Endodermal cell (in vitro differentiated cells): ENCODE data around the gene PTPRK. TPM values are rescaled to one million over a fixed set of nuclear protein-coding genes. Genes with fewer than 3 reads are reported as not detected.
"Not testable (repeated sequence)": the region's sequence is repeated elsewhere in the genome, so short reads cannot be mapped to it uniquely, and the experiment has no call there.

ENCODE experiments used
- DNase-seq: peaks from one replicate; pipeline ENCODE4 v3.0.0-alpha.2; 2017
- H3K27ac ChIP-seq: 2 replicates; pipeline ENCODE4 v1.5.1; 2013; ENCODE audit warnings: mild to moderate bottlenecking, low read depth, low read length, moderate library complexity
- H3K27me3 ChIP-seq: 2 replicates; pipeline ENCODE4 v1.6.1; 2013; ENCODE audit warnings: mild to moderate bottlenecking, low read length, moderate library complexity; ENCODE audit not compliant: insufficient read depth, control insufficient read depth, poor library complexity, severe bottlenecking
- H3K36me3 ChIP-seq: 2 replicates; pipeline ENCODE4 v1.7.0; 2013; ENCODE audit warnings: mild to moderate bottlenecking, low read length, moderate library complexity; ENCODE audit not compliant: control insufficient read depth, insufficient read depth
- H3K4me1 ChIP-seq: one replicate; pipeline ENCODE4 v1.7.0; 2013; ENCODE audit warnings: low read length; ENCODE audit not compliant: control insufficient read depth, insufficient read depth
- H3K4me3 ChIP-seq: 2 replicates; pipeline ENCODE4 v1.5.1; 2013; ENCODE audit warnings: mild to moderate bottlenecking, low read length, moderate library complexity
- H3K9ac ChIP-seq: 2 replicates; pipeline ENCODE4 v1.6.1; 2013; ENCODE audit warnings: mild to moderate bottlenecking, low read length, moderate library complexity; ENCODE audit not compliant: poor library complexity, severe bottlenecking; ENCODE audit errors: extremely low read depth
- H3K9me3 ChIP-seq: 2 replicates; pipeline ENCODE4 v1.6.1; 2013; ENCODE audit warnings: mild to moderate bottlenecking, low read length, moderate library complexity; ENCODE audit not compliant: control insufficient read depth
- H3K27ac Mint-ChIP-seq: 2 replicates; pipeline ENCODE4 v1.8.0; 2020; ENCODE audit warnings: mixed read lengths
- H3K27me3 Mint-ChIP-seq: 2 replicates; pipeline ENCODE4 v1.8.0; 2021; ENCODE audit warnings: mild to moderate bottlenecking, mixed read lengths; ENCODE audit not compliant: insufficient read depth
- H3K36me3 Mint-ChIP-seq: 2 replicates; pipeline ENCODE4 v1.8.0; 2020; ENCODE audit warnings: low read depth, mixed read lengths
- H3K4me1 Mint-ChIP-seq: 2 replicates; pipeline ENCODE4 v1.8.0; 2020; ENCODE audit warnings: mixed read lengths
- H3K4me3 Mint-ChIP-seq: 2 replicates; pipeline ENCODE4 v1.8.0; 2020; ENCODE audit warnings: mild to moderate bottlenecking, moderate library complexity, mixed read lengths
- H3K9me3 Mint-ChIP-seq: 2 replicates; pipeline ENCODE4 v1.8.0; 2020; ENCODE audit warnings: mild to moderate bottlenecking, mixed read lengths
- CTCF ChIP-seq: fragments of 200-600 bp; sonication (generic); conservative IDR thresholded peaks from 2 replicates; pipeline ENCODE4 v1.5.0; 2021; ENCODE audit warnings: antibody characterized with exemption, mild to moderate bottlenecking
- WGBS, 2 experiments: methylation state at CpG; one replicate each; pipeline versions ENCODE4 v1.1.5 to v1.1.7; 2013; ENCODE audit warnings: missing lambda C conversion rate in 2 of 2, mixed read lengths in 1 of 2; ENCODE audit not compliant: insufficient coverage in 1 of 2, insufficient read length in 1 of 2; 5-methylcytosine and 5-hydroxymethylcytosine counted together
- total RNA-seq, 2 donors: library from RNA; stranded (reverse); fragmentation: NEBNext Ultra II Directional in 1 of 2; extraction: Animal tissue kit (Norgen Biotek cat#: 25700) in 1 of 2; gene quantifications; 2 replicates in 1 of 2; 3 replicates in 1 of 2; pipeline ENCODE4 v1.2.1, GENCODE V29; 2021

PTPRK gene
- total RNA-seq, 2 donors from 2014 or later = 46.4 to 57.6 TPM

GRCh38 chr6:128439627-128440026, 80.8 kb downstream of the PTPRK start:
- H3K4me3 Mint-ChIP-seq = no peak overlapping the region
- Histone ChIP-seq H3K9ac (no peak overlapping the region), H3K27ac (no peak overlapping the region), H3K36me3 (no peaks in the 10 kb centered on the region), H3K4me3 (no peak overlapping the region), H3K27me3 (no peaks in the 10 kb centered on the region), H3K9me3 (no peaks in the 10 kb centered on the region), H3K4me1 (no peaks in the 10 kb centered on the region)
- no peaks in the 10 kb centered on the region for H3K9me3 Mint-ChIP-seq
- H3K4me1 Mint-ChIP-seq = peaks cover 19% of the 10 kb centered on the region
- H3K27ac Mint-ChIP-seq = peak overlapping the region; percentile 22
- no peak for TF ChIP-seq CTCF
- no peaks in the 10 kb centered on the region for H3K27me3 Mint-ChIP-seq
- no peaks in the 10 kb centered on the region for H3K36me3 Mint-ChIP-seq
- DNase-seq = no peak

GRCh38 chr6:128438393-128438792, 82.0 kb downstream of the PTPRK start:
- Histone ChIP-seq H3K4me1 (no peaks in the 10 kb centered on the region), H3K9me3 (no peaks in the 10 kb centered on the region), H3K9ac (no peak overlapping the region), H3K36me3 (no peaks in the 10 kb centered on the region), H3K4me3 (no peak overlapping the region), H3K27me3 (no peaks in the 10 kb centered on the region), H3K27ac (no peak overlapping the region)
- H3K36me3 Mint-ChIP-seq = no peaks in the 10 kb centered on the region
- no peak for DNase-seq
- TF ChIP-seq CTCF = no peak
- peaks cover 19% of the 10 kb centered on the region for H3K4me1 Mint-ChIP-seq
- no peaks in the 10 kb centered on the region for H3K9me3 Mint-ChIP-seq
- no peak overlapping the region for H3K27ac Mint-ChIP-seq
- H3K4me3 Mint-ChIP-seq = no peak overlapping the region
- no peaks in the 10 kb centered on the region for H3K27me3 Mint-ChIP-seq

- no peaks in the 10 kb centered on the region for H3K27me3 Mint-ChIP-seq
- WGBS, 2 experiments = 92 to 98% methylated on average over 10 of the region's 10 CpGs
- H3K36me3 Mint-ChIP-seq = no peaks in the 10 kb centered on the region
- H3K27me3 ChIP-seq = no peaks in the 10 kb centered on the region
- H3K36me3 ChIP-seq = no peaks in the 10 kb centered on the region
- no peaks in the 10 kb centered on the region for H3K9me3 Mint-ChIP-seq
- no peak overlapping the region for H3K4me3 ChIP-seq
- no peak overlapping the region for H3K9ac ChIP-seq
- peaks cover 19% of the 10 kb centered on the region for H3K4me1 Mint-ChIP-seq
- no peak for TF ChIP-seq CTCF
- no peaks in the 10 kb centered on the region for H3K4me1 ChIP-seq
- no peak overlapping the region for H3K27ac ChIP-seq
- no peak overlapping the region for H3K4me3 Mint-ChIP-seq
- no peak overlapping the region for H3K27ac Mint-ChIP-seq
- no peaks in the 10 kb centered on the region for H3K9me3 ChIP-seq
- no peak for DNase-seq
Measured at GRCh38 chr6:128437685-128438084, 82.7 kb downstream of the PTPRK start.

GRCh38 chr6:128434752-128435151, 85.6 kb downstream of the PTPRK start:
- not testable (repeated sequence) for H3K9me3 Mint-ChIP-seq, H3K36me3 ChIP-seq, H3K4me1 ChIP-seq, H3K4me3 Mint-ChIP-seq, H3K9me3 ChIP-seq, H3K27ac Mint-ChIP-seq, H3K27ac ChIP-seq, H3K27me3 Mint-ChIP-seq, DNase-seq, H3K9ac ChIP-seq, H3K36me3 Mint-ChIP-seq, H3K27me3 ChIP-seq, H3K4me3 ChIP-seq
- peaks cover 14% of the 10 kb centered on the region for H3K4me1 Mint-ChIP-seq
- 83 to 100% methylated on average over 1 of the region's 1 CpG for WGBS, 2 experiments
